Hepatocyte (in vitro differentiated cells): ENCODE measurements around the gene MIEN1. TPM values are rescaled to one million over a fixed set of nuclear protein-coding genes. Genes with fewer than 3 reads are reported as not detected.

ENCODE experiments used
- DNase-seq: peaks from one replicate; pipeline ENCODE4 v3.0.0-alpha.2; 2016; ENCODE audit warnings: low spot score
- H2AFZ ChIP-seq: fragments of 200-600 bp; sonication (generic); 2 replicates; pipeline ENCODE4 v1.6.0; 2016; ENCODE audit warnings: antibody characterized with exemption, mild to moderate bottlenecking
- H3K27ac ChIP-seq: fragments of 200-600 bp; sonication (generic); 2 replicates; pipeline ENCODE4 v1.5.1; 2016; ENCODE audit warnings: mild to moderate bottlenecking
- H3K27me3 ChIP-seq: fragments of 200-600 bp; sonication (generic); 2 replicates; pipeline ENCODE4 v1.6.1; 2016
- H3K36me3 ChIP-seq: fragments of 200-600 bp; sonication (generic); replicated peaks from 2 replicates; pipeline ENCODE4 v1.5.1; 2016; ENCODE audit warnings: low read depth; ENCODE audit not compliant: insufficient read depth
- H3K4me1 ChIP-seq: fragments of 200-600 bp; sonication (generic); 2 replicates; pipeline ENCODE4 v1.5.1; 2016; ENCODE audit warnings: mild to moderate bottlenecking, moderate library complexity; ENCODE audit not compliant: insufficient read depth
- H3K4me2 ChIP-seq: fragments of 200-600 bp; sonication (generic); 2 replicates; pipeline ENCODE4 v1.6.0; 2016
- H3K4me3 ChIP-seq: fragments of 200-600 bp; sonication (generic); 2 replicates; pipeline ENCODE4 v1.5.1; 2016; ENCODE audit warnings: mild to moderate bottlenecking
- H3K79me2 ChIP-seq: fragments of 200-600 bp; sonication (generic); 2 replicates; pipeline ENCODE4 v1.6.0; 2017; ENCODE audit warnings: mild to moderate bottlenecking
- H3K9me2 ChIP-seq: fragments of 200-600 bp; sonication (generic); replicated peaks from 2 replicates; pipeline ENCODE4 v1.6.0; 2017; ENCODE audit warnings: mild to moderate bottlenecking; ENCODE audit not compliant: insufficient read depth
- H3K9me3 ChIP-seq: fragments of 200-600 bp; sonication (generic); 2 replicates; pipeline ENCODE4 v1.5.1; 2016; ENCODE audit warnings: low read depth, mild to moderate bottlenecking
- H4K20me1 ChIP-seq: fragments of 200-600 bp; sonication (generic); 2 replicates; pipeline ENCODE4 v1.6.0; 2016; ENCODE audit warnings: mild to moderate bottlenecking; ENCODE audit not compliant: insufficient read depth, poor library complexity, severe bottlenecking
- EZH2 ChIP-seq: fragments of 200-600 bp; sonication (generic); IDR thresholded peaks from 2 replicates; pipeline ENCODE4 v1.6.1; 2016; ENCODE audit warnings: antibody characterized with exemption, mild to moderate bottlenecking, borderline replicate concordance
- EZH2phosphoT487 ChIP-seq: fragments of 200-600 bp; sonication (generic); IDR thresholded peaks from one replicate; pipeline ENCODE4 v1.6.1; 2018; ENCODE audit warnings: antibody characterized with exemption, mild to moderate bottlenecking, low read depth, moderate library complexity; ENCODE audit not compliant: unreplicated experiment, severe bottlenecking
- WGBS: methylation state at CpG from one replicate; pipeline ENCODE4 v1.1.6; 2016; ENCODE audit warnings: low lambda C conversion rate; ENCODE audit errors: missing lambda C conversion rate; 5-methylcytosine and 5-hydroxymethylcytosine counted together
- polyA plus RNA-seq: library from polyadenylated mRNA; unstranded; fragments of >200 nt; fragmentation: Nextera tagmentation; extraction: Ambion mirVana; gene quantifications from 2 replicates; pipeline ENCODE4 v1.2.1, GENCODE V29; 2016
- total RNA-seq: library from RNA; depleted of rRNA; stranded (reverse); fragments of >200 nt; gene quantifications from 2 replicates; pipeline ENCODE4 v1.2.3, GENCODE V29; 2014
- TF ChIP-seq, protein P1 (sequence below): fragments of 200-600 bp; sonication (generic); IDR thresholded peaks from 2 replicates; pipeline ENCODE4 v1.5.1; 2016; ENCODE audit warnings: antibody characterized with exemption, mild to moderate bottlenecking; ENCODE audit not compliant: poor library complexity

MIEN1 gene
- total and polyA plus RNA-seq, 2 experiments from 2014 or later = 37.2 to 129 TPM

DNA sequence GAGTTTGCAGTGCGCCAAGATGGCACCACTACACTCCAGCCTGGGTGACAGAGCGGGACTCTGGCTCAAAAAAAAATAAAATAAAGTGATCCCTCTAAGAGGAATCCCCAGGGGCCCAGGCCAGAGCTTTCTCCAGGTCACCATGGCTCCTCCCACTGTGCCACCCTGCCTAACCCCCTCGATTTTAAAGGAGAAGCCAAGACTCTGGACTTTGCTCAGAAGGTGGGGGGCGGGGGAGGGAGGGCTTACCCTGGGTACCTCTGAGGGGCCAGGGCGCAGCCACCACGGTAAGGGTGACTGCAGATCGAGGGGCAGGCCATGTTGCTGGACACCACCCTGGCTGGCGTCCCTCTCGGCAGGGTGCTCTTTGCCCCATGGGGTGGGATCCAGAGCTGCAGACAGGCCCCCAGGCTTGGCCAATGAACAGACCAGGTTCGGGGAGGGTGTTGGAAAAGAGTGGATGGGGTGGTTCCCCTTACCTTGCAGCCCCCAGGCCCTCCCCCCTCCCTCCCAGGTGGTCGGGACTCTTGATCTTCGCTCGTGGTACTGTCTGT is 7.0 kb upstream of the MIEN1 start:
- peaks cover 5% of the 10 kb centered on the region for H4K20me1 ChIP-seq
- TF ChIP-seq EZH2 (no peak), EZH2phosphoT487 (no peak)
- TF ChIP-seq, protein P1, sequence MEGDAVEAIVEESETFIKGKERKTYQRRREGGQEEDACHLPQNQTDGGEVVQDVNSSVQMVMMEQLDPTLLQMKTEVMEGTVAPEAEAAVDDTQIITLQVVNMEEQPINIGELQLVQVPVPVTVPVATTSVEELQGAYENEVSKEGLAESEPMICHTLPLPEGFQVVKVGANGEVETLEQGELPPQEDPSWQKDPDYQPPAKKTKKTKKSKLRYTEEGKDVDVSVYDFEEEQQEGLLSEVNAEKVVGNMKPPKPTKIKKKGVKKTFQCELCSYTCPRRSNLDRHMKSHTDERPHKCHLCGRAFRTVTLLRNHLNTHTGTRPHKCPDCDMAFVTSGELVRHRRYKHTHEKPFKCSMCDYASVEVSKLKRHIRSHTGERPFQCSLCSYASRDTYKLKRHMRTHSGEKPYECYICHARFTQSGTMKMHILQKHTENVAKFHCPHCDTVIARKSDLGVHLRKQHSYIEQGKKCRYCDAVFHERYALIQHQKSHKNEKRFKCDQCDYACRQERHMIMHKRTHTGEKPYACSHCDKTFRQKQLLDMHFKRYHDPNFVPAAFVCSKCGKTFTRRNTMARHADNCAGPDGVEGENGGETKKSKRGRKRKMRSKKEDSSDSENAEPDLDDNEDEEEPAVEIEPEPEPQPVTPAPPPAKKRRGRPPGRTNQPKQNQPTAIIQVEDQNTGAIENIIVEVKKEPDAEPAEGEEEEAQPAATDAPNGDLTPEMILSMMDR = no peak
- H3K27ac ChIP-seq = peak overlapping the region; percentile 99
- no peak overlapping the region for H2AFZ ChIP-seq
- no peaks in the 10 kb centered on the region for H3K9me3 ChIP-seq
- WGBS = 62% methylated on average over 10 of the region's 13 CpGs
- no peaks in the 10 kb centered on the region for H3K27me3 ChIP-seq
- peak overlapping the region; percentile 93 for H3K4me2 ChIP-seq
- H3K4me3 ChIP-seq = no peak overlapping the region
- DNase-seq = peak; percentile 68
- peaks cover 23% of the 10 kb centered on the region for H3K79me2 ChIP-seq
- H3K36me3 ChIP-seq = no peaks in the 10 kb centered on the region
- peaks cover 38% of the 10 kb centered on the region for H3K4me1 ChIP-seq
- no peaks in the 10 kb centered on the region for H3K9me2 ChIP-seq

DNA sequence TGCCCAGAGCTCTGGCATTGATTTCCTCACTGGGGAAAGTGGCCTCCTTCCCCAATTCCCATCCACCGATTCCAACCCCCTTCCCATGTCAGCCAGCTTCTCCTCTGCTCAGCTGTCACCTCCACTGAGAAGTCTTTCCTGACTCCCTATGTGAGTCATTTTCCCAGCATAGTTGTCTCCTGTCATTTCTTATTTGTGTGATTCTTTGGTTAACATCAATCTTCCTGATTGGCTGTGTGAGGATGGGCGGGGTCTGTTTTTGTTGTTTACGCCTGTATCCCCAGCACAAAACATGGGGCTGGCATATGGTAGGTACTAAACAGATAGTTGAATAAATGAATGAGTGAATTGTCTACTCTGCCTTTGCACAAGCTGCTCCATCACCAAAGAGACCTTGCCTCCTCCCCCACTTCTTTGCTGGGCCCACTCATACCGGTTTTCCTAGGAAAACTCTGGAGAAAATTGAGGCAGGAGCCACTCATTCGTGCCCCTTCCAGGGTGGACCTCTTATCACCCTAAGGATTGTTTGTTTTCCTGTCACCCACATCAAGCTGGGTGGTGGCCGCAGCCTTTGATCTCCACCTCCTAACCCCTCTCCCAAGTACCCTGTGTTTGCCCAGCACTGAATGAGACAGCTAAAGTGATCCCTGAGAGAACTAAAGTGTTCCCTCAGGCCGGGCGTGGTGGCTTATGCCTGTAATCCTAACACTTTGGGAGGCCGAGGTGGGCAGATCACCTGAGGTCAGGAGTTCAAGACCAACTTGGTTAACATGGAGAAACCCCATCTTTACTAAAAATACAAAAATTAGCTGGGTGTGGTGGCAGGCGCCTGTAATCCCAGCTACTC is 6.2 kb upstream of the MIEN1 start:
- H3K27ac ChIP-seq = peak overlapping the region; percentile 99
- no peaks in the 10 kb centered on the region for H3K9me2 ChIP-seq
- peak; percentile 32 for DNase-seq
- H3K4me1 ChIP-seq = peaks cover 38% of the 10 kb centered on the region
- H3K79me2 ChIP-seq = peaks cover 15% of the 10 kb centered on the region
- H3K27me3 ChIP-seq = no peaks in the 10 kb centered on the region
- TF ChIP-seq, protein P1 = no peak
- TF ChIP-seq EZH2phosphoT487 (no peak), EZH2 (no peak)
- peaks cover 4% of the 10 kb centered on the region for H4K20me1 ChIP-seq
- 52% methylated on average over 10 of the region's 10 CpGs for WGBS
- H3K4me2 ChIP-seq = peak overlapping the region; percentile 93
- H2AFZ ChIP-seq = no peak overlapping the region
- no peaks in the 10 kb centered on the region for H3K9me3 ChIP-seq
- no peak overlapping the region for H3K4me3 ChIP-seq
- no peaks in the 10 kb centered on the region for H3K36me3 ChIP-seq

DNA sequence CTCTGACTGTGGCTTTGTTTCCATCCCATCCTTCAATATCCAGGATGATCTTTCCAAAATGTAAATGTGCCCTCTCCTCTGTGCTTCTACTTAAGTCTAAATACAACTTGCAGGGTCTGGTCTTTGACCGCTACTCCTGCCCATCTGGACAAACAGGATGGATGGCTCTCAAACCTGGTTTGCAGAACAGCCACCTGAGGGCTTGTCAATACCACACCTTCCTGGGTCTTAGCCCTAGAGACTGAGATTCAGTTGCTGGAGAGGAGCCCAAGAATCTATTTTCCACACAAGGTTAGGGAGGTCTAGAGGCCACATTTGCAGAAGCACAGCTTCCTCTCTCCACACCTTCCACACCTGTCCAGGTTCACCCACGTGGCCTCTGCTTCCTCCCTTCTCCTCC is 5.5 kb upstream of the MIEN1 start:
- Histone ChIP-seq H3K9me2 (no peaks in the 10 kb centered on the region), H3K4me3 (no peak overlapping the region), H3K9me3 (no peaks in the 10 kb centered on the region), H3K4me1 (peaks cover 36% of the 10 kb centered on the region), H3K27ac (peak overlapping the region; percentile 99), H2AFZ (no peak overlapping the region), H3K79me2 (peaks cover 9% of the 10 kb centered on the region), H3K36me3 (no peaks in the 10 kb centered on the region), H3K27me3 (no peaks in the 10 kb centered on the region), H4K20me1 (no peaks in the 10 kb centered on the region), H3K4me2 (peak overlapping the region; percentile 27)
- DNase-seq = no peak
- 48% methylated on average over 2 of the region's 2 CpGs for WGBS
- TF ChIP-seq EZH2phosphoT487 = no peak

DNA sequence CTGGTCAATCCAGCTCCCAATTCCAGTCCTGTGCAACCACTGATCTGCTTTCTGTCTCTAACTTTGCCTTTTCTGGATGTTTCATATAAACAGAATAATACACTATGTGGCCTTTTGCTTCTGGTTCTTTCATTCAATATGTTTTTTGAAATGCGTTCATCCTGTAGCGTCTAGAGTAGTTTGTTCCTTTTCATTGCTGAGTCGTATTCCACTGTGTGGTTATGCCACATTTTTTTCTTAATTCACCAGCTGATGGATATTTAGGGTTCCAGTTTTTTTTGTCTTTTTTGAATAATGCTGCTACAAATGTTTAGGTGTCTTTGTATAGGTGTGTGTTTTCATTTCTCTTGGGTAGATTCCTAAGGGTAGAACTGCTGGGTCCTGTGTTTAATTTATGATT is 2.3 kb upstream of the MIEN1 start:
- Histone ChIP-seq H2AFZ (no peak overlapping the region), H3K4me2 (no peak overlapping the region), H3K9me2 (no peaks in the 10 kb centered on the region), H3K9me3 (no peaks in the 10 kb centered on the region), H3K36me3 (no peaks in the 10 kb centered on the region), H3K4me1 (peaks cover 28% of the 10 kb centered on the region), H3K4me3 (no peak overlapping the region), H3K27me3 (no peaks in the 10 kb centered on the region), H3K27ac (no peak overlapping the region), H4K20me1 (no peaks in the 10 kb centered on the region), H3K79me2 (peaks cover 6% of the 10 kb centered on the region)
- no peak for DNase-seq
- TF ChIP-seq EZH2 = no peak
- 96% methylated on average over 3 of the region's 3 CpGs for WGBS
